Measurements from ENCODE around the gene MYO1H. TPM values are rescaled to one million over a fixed set of nuclear protein-coding genes. Genes with fewer than 3 reads are reported as not detected.
A peak's percentile ranks its signal among the peaks of the same experiment; 100 is the strongest.

The MYO1H gene
- total RNA-seq, 2 donors from 2014 or later = not detected

GRCh38 chr12:109329003-109329402, 18.7 kb upstream of the MYO1H start:
- H3K9me3 Mint-ChIP-seq = no peaks in the 10 kb centered on the region
- peaks cover 5% of the 10 kb centered on the region for H3K27me3 Mint-ChIP-seq (ENCODE audit: low read depth)
- no peaks in the 10 kb centered on the region for H3K36me3 Mint-ChIP-seq (ENCODE audit: insufficient read depth in 2 of 2)
- DNase-seq = no peak
- no peak overlapping the region for H3K27ac Mint-ChIP-seq
- H3K4me3 Mint-ChIP-seq = no peak overlapping the region
- ATAC-seq (replicated peaks in 1 of 2) = no peak
- no peaks in the 10 kb centered on the region for H3K4me1 Mint-ChIP-seq (ENCODE audit: low read depth)

GRCh38 chr12:109329686-109330085, 18.0 kb upstream of the MYO1H start:
- DNase-seq = no peak
- H3K4me3 Mint-ChIP-seq = no peak overlapping the region
- H3K4me1 Mint-ChIP-seq (ENCODE audit: low read depth) = no peaks in the 10 kb centered on the region
- no peak overlapping the region for H3K27ac Mint-ChIP-seq
- no peak for ATAC-seq (replicated peaks in 1 of 2)
- H3K27me3 Mint-ChIP-seq (ENCODE audit: low read depth) = peaks cover 4% of the 10 kb centered on the region
- H3K36me3 Mint-ChIP-seq (ENCODE audit: insufficient read depth in 2 of 2) = no peaks in the 10 kb centered on the region
- H3K9me3 Mint-ChIP-seq = no peaks in the 10 kb centered on the region

- no peak for ATAC-seq (replicated peaks in 1 of 2)
- no peaks in the 10 kb centered on the region for H3K9me3 Mint-ChIP-seq
- no peaks in the 10 kb centered on the region for H3K27me3 Mint-ChIP-seq (ENCODE audit: low read depth)
- no peak overlapping the region for H3K27ac Mint-ChIP-seq
- H3K36me3 Mint-ChIP-seq (ENCODE audit: insufficient read depth in 2 of 2) = no peaks in the 10 kb centered on the region
- DNase-seq = no peak
- no peak overlapping the region for H3K4me3 Mint-ChIP-seq
- no peaks in the 10 kb centered on the region for H3K4me1 Mint-ChIP-seq (ENCODE audit: low read depth)
Observed at GRCh38 chr12:109330282-109331230, 17.1 kb upstream of the MYO1H start.

DNA sequence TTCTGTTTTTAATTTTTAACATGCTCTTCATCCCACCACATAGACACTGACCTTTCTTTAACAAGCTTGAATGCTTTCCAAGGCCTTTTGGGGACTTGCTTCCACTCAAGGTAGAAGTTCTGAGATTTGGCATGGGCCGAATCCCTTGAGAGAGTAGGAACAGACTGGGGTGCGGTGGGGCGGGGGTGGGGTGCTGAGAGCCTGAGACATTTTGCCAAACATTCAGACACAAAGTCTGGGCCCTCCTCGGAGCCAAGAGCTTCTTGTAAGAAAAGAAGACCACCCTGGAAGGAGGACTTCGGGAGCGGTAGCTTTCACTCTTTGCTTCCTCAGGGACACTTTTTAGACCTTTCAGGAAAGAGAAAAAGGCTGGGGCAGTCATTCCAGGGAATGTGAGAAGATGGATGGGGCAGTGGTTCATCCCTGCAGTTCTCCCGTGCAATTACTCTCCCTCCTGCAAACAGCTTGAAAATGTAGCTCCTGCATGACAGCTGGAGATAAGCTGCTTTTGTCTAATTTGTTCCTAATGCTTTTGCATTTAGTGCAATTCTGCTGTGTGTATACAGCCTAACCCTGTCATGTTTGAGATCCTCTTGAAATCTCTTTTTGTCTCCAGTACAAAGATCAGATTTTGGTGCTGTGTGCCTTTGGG, 16.3 kb upstream of the MYO1H start:
- Mint-ChIP-seq H3K9me3 (no peaks in the 10 kb centered on the region), H3K4me3 (no peak overlapping the region)

DNA sequence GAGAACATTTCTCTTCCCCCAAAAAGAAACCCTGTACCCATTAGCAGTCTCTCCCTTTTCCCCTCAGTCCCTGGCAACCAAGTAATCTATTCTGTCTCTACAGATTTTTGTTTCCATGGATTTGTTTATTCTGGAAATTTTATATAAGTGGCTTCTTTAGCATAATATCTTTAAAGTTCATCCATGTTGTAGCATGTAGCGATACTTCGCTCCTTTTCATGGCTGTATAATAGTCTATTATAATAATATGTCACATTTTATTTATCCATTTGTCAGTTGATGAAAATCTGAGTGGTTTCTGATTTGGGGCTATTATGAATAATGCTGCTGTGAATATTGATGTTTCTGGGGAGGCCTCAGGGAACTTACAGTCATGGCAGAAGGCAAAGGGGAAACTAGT, 12.8 kb upstream of the MYO1H start:
- no peaks in the 10 kb centered on the region for H3K36me3 Mint-ChIP-seq (ENCODE audit: insufficient read depth in 2 of 2)
- no peak overlapping the region for H3K27ac Mint-ChIP-seq
- H3K9me3 Mint-ChIP-seq = no peaks in the 10 kb centered on the region

More for the DNA sequence above, 16.3 kb upstream of the MYO1H start:
- DNase-seq (no peak), ATAC-seq (replicated peaks in 1 of 2) (no peak)
- no peaks in the 10 kb centered on the region for H3K4me1 Mint-ChIP-seq (ENCODE audit: low read depth)
- peaks cover 7% of the 10 kb centered on the region for H3K27me3 Mint-ChIP-seq (ENCODE audit: low read depth)
- H3K27ac Mint-ChIP-seq = no peak overlapping the region
- H3K36me3 Mint-ChIP-seq (ENCODE audit: insufficient read depth in 2 of 2) = no peaks in the 10 kb centered on the region

GRCh38 chr12:109336593-109336992, 11.1 kb upstream of the MYO1H start:
- no peak for ATAC-seq (replicated peaks in 1 of 2)
- Mint-ChIP-seq H3K27me3 (ENCODE audit: low read depth) (peaks cover 24% of the 10 kb centered on the region), H3K4me1 (ENCODE audit: low read depth) (no peaks in the 10 kb centered on the region), H3K9me3 (no peaks in the 10 kb centered on the region), H3K27ac (no peak overlapping the region), H3K36me3 (ENCODE audit: insufficient read depth in 2 of 2) (no peaks in the 10 kb centered on the region), H3K4me3 (no peak overlapping the region)
- DNase-seq = no peak

More for the DNA sequence above, 12.8 kb upstream of the MYO1H start:
- H3K4me1 Mint-ChIP-seq (ENCODE audit: low read depth) = no peaks in the 10 kb centered on the region
- H3K27me3 Mint-ChIP-seq (ENCODE audit: low read depth) = peaks cover 18% of the 10 kb centered on the region
- ATAC-seq (replicated peaks in 1 of 2) (no peak), DNase-seq (no peak)
- H3K4me3 Mint-ChIP-seq = no peak overlapping the region

- Mint-ChIP-seq H3K27ac (no peak overlapping the region), H3K36me3 (ENCODE audit: insufficient read depth in 2 of 2) (no peaks in the 10 kb centered on the region), H3K27me3 (ENCODE audit: low read depth) (peaks cover 31% of the 10 kb centered on the region), H3K9me3 (no peaks in the 10 kb centered on the region), H3K4me3 (no peak overlapping the region), H3K4me1 (ENCODE audit: low read depth) (no peaks in the 10 kb centered on the region)
- no peak for ATAC-seq (replicated peaks in 1 of 2)
- DNase-seq = no peak
Observed at GRCh38 chr12:109343677-109344076, 4.0 kb upstream of the MYO1H start.

DNA sequence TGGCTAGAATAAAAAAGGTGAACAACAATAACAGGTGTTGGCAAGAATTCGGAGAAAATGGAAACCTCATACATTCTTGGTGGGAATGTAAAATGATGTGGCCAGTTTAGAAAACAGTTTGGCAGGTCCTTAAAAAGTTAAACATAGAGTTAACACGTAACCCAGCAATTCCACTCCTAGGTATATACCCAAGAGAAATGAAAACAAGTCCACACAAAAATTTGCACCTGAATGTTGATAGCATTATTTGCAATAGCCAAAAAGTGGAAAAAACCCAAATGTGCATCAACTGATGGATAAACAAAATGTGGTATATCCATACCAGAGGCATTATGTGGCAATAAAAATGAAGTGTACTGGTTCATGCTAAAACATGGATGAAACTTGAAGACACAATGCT, 2.3 kb upstream of the MYO1H start:
- Mint-ChIP-seq H3K4me3 (no peak overlapping the region), H3K36me3 (ENCODE audit: insufficient read depth in 2 of 2) (no peaks in the 10 kb centered on the region), H3K27ac (no peak overlapping the region)

GRCh38 chr12:109346920-109347319, 780 bp upstream of the MYO1H start:
- DNase-seq (peak in 1 of 2 donors; percentile 23), ATAC-seq (replicated peaks in 1 of 2) (no peak)
- H3K36me3 Mint-ChIP-seq (ENCODE audit: insufficient read depth in 2 of 2) = no peaks in the 10 kb centered on the region
- H3K4me3 Mint-ChIP-seq = no peak overlapping the region
- peaks cover 14% of the 10 kb centered on the region for H3K27me3 Mint-ChIP-seq (ENCODE audit: low read depth)
- no peak overlapping the region for H3K27ac Mint-ChIP-seq
- no peaks in the 10 kb centered on the region for H3K4me1 Mint-ChIP-seq (ENCODE audit: low read depth)
- H3K9me3 Mint-ChIP-seq = no peaks in the 10 kb centered on the region

More for the DNA sequence above, 2.3 kb upstream of the MYO1H start:
- no peaks in the 10 kb centered on the region for H3K4me1 Mint-ChIP-seq (ENCODE audit: low read depth)
- DNase-seq = no peak
- peaks cover 18% of the 10 kb centered on the region for H3K27me3 Mint-ChIP-seq (ENCODE audit: low read depth)
- ATAC-seq (replicated peaks in 1 of 2) = no peak
- H3K9me3 Mint-ChIP-seq = no peaks in the 10 kb centered on the region

GRCh38 chr12:109352184-109352583, 4.5 kb downstream of the MYO1H start:
- DNase-seq = no peak
- Mint-ChIP-seq H3K9me3 (no peaks in the 10 kb centered on the region), H3K27me3 (ENCODE audit: low read depth) (peaks cover 30% of the 10 kb centered on the region), H3K4me1 (ENCODE audit: low read depth) (no peaks in the 10 kb centered on the region), H3K4me3 (no peak overlapping the region), H3K27ac (no peak overlapping the region), H3K36me3 (ENCODE audit: insufficient read depth in 2 of 2) (no peaks in the 10 kb centered on the region)
- ATAC-seq (replicated peaks in 1 of 2) = no peak

DNA sequence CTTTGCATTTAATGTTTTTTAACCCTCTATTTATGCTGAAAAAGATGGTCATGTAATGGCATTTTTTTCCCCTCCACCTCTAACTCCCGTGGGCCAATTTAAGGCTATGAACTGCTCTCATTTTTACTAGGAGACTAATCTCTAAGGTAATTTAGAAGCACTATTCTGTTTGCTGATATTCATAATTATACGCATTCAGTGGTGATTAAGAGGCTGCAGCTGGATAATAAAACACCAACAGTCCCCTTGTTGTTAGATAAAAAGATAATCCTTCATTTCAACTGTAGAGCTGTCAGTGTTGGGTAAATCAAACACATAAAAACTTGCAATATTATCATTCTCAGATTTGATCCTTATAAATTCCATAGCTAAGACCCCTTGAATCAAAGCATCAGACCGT, 8.9 kb downstream of the MYO1H start:
- ATAC-seq (replicated peaks in 1 of 2) (no peak), DNase-seq (no peak)
- H3K4me3 Mint-ChIP-seq = no peak overlapping the region
- no peaks in the 10 kb centered on the region for H3K36me3 Mint-ChIP-seq (ENCODE audit: insufficient read depth in 2 of 2)
- H3K27ac Mint-ChIP-seq = no peak overlapping the region
- no peaks in the 10 kb centered on the region for H3K9me3 Mint-ChIP-seq
- peaks cover 13% of the 10 kb centered on the region for H3K4me1 Mint-ChIP-seq (ENCODE audit: low read depth)
- peaks cover 49% of the 10 kb centered on the region for H3K27me3 Mint-ChIP-seq (ENCODE audit: low read depth)

DNA sequence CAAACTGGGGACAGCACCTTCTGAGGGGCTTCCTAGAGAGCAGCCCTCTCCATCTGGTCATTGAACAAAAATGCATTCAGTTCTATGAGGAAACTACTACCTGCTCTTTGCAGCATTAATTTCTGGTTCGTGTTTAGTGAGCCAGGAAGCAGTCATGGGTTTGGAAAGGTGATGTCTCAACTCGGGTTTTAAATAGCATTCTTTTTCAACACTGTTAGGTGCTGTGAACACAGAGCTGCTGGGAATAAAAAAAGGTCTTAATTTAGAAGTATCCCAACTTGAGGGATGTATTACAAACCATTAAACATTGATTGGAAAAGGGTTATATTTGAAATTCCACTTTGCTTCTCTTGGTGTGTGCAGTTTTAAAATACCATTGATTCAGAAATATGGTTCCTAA, 9.3 kb downstream of the MYO1H start:
- H3K4me3 Mint-ChIP-seq = no peak overlapping the region
- DNase-seq (no peak), ATAC-seq (replicated peaks in 1 of 2) (no peak)
- H3K9me3 Mint-ChIP-seq = no peaks in the 10 kb centered on the region
- peaks cover 13% of the 10 kb centered on the region for H3K4me1 Mint-ChIP-seq (ENCODE audit: low read depth)
- no peak overlapping the region for H3K27ac Mint-ChIP-seq
- no peaks in the 10 kb centered on the region for H3K36me3 Mint-ChIP-seq (ENCODE audit: insufficient read depth in 2 of 2)
- peaks cover 53% of the 10 kb centered on the region for H3K27me3 Mint-ChIP-seq (ENCODE audit: low read depth)

- H3K9me3 Mint-ChIP-seq = no peaks in the 10 kb centered on the region
- H3K27me3 Mint-ChIP-seq (ENCODE audit: low read depth) = peaks cover 56% of the 10 kb centered on the region
- ATAC-seq (replicated peaks in 1 of 2) (peak; percentile 99 to 100), DNase-seq (peak; percentile 20 to 41)
- H3K27ac Mint-ChIP-seq = peak overlapping the region; percentile 71
- H3K4me1 Mint-ChIP-seq (ENCODE audit: low read depth) = peaks cover 13% of the 10 kb centered on the region
- no peaks in the 10 kb centered on the region for H3K36me3 Mint-ChIP-seq (ENCODE audit: insufficient read depth in 2 of 2)
- peak overlapping the region; percentile 2 to 88 for H3K4me3 Mint-ChIP-seq
Observed at GRCh38 chr12:109358154-109358869, 10.6 kb downstream of the MYO1H start.
